ENCODE measurements around the gene INTU. TPM values are rescaled to one million over a fixed set of nuclear protein-coding genes. Genes with fewer than 3 reads are reported as not detected.

INTU gene
- total RNA-seq, 1 experiment from 2014 or later, result 2.0 TPM

- no peak for DNase-seq
- ChIA-PET CTCF (no interaction called here), POLR2A (no interaction called here)
- no TSS peak for BruUV-seq (replicated peaks)
- Mint-ChIP-seq H3K4me1 (ENCODE audit: low read depth, unreplicated experiment) (no peaks in the 10 kb centered on the region), H3K4me3 (ENCODE audit: unreplicated experiment) (no peak overlapping the region), H3K36me3 (ENCODE audit: insufficient read depth, unreplicated experiment) (no peaks in the 10 kb centered on the region), H3K9me3 (ENCODE audit: unreplicated experiment) (peaks cover 13% of the 10 kb centered on the region), H3K27ac (ENCODE audit: unreplicated experiment) (no peak overlapping the region), H3K27me3 (ENCODE audit: insufficient read depth, unreplicated experiment) (no peaks in the 10 kb centered on the region)
- Histone ChIP-seq H3K36me3 (ENCODE audit: control insufficient read depth, insufficient read depth, low read length) (no peaks in the 10 kb centered on the region), H3K4me3 (ENCODE audit: low read depth, low read length) (no peak overlapping the region), H3K4me1 (no peaks in the 10 kb centered on the region), H3K27me3 (replicated peaks; ENCODE audit: control insufficient read depth, insufficient read depth, low read length) (no peaks in the 10 kb centered on the region), H3K9me3 (peaks cover 5% of the 10 kb centered on the region; the same call in 1 of the 2 replicates)
- intact Hi-C loops (cut with micrococcal nuclease; ENCODE audit: unreplicated experiment), result no loop called here
- no peak for TF ChIP-seq CTCF (IDR thresholded peaks at IDR 0.05; ENCODE audit: insufficient read depth in 1 of 2, low read depth in 1 of 2, low read length in 1 of 2, severe bottlenecking in 1 of 2, unreplicated experiment in 1 of 2)
These were observed 66.0 kb downstream of the INTU start for GRCh38 chr4:127698789-127699200.

DNA sequence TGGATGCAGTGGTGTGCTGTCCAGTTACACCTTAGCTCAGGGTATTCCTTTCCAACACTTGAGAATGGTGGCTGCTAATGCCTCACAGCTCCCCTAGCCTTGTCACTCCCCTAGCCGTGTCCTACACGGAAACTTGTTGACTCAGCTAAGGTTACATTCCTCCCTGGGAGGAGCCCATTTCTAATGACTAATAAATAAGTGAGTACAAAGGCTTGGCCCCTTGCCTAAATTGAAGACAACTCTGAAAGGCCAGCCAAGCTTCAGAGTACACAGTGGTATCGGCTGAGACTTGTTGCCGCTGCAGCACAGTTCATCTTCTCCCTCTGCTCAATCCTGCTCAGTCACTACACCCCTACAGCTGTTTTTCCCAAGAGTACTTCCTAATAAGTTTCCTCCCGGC, 76.2 kb downstream of the INTU start:
- Histone ChIP-seq H3K4me3 (ENCODE audit: low read depth, low read length) (no peak overlapping the region), H3K27me3 (replicated peaks; ENCODE audit: control insufficient read depth, insufficient read depth, low read length) (no peaks in the 10 kb centered on the region), H3K36me3 (ENCODE audit: control insufficient read depth, insufficient read depth, low read length) (no peaks in the 10 kb centered on the region), H3K9me3 (no peaks in the 10 kb centered on the region), H3K4me1 (no peaks in the 10 kb centered on the region)
- TF ChIP-seq CTCF (IDR thresholded peaks at IDR 0.05; ENCODE audit: insufficient read depth in 1 of 2, low read depth in 1 of 2, low read length in 1 of 2, severe bottlenecking in 1 of 2, unreplicated experiment in 1 of 2), result no peak
- Mint-ChIP-seq H3K9me3 (ENCODE audit: unreplicated experiment) (no peaks in the 10 kb centered on the region), H3K4me1 (ENCODE audit: low read depth, unreplicated experiment) (peaks cover 6% of the 10 kb centered on the region), H3K36me3 (ENCODE audit: insufficient read depth, unreplicated experiment) (no peaks in the 10 kb centered on the region), H3K27me3 (ENCODE audit: insufficient read depth, unreplicated experiment) (no peaks in the 10 kb centered on the region), H3K27ac (ENCODE audit: unreplicated experiment) (no peak overlapping the region), H3K4me3 (ENCODE audit: unreplicated experiment) (no peak overlapping the region)
- CTCF ChIA-PET, result no interaction called here
- DNase-seq, result peak in 1 of 2 experiments; percentile 24
- POLR2A ChIA-PET, result no interaction called here
- no TSS peak for BruUV-seq (replicated peaks)
- intact Hi-C loops (cut with micrococcal nuclease; ENCODE audit: unreplicated experiment), result no loop called here

DNA sequence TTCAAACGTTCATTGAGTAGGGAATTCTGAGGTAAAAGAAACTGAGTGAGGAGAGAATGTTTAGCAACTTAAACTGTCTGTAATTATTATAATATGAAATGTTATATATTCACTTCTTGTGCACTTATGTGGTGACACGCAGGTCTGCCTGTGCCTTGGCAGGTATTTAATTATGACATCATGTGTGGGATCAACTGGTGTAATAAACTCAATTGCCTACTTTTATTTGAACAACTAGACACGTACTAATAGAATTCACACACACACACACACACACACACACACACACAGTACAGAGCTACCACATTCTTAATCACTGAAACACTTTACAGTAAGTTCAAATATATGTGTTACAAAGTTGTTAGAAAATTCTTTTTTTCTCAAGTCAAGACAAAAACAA, 76.7 kb downstream of the INTU start:
- no TSS peak for BruUV-seq (replicated peaks)
- ChIA-PET CTCF (no interaction called here), POLR2A (no interaction called here)
- peaks cover 6% of the 10 kb centered on the region for H3K4me1 Mint-ChIP-seq (ENCODE audit: low read depth, unreplicated experiment)
- no peak for TF ChIP-seq CTCF (IDR thresholded peaks at IDR 0.05; ENCODE audit: insufficient read depth in 1 of 2, low read depth in 1 of 2, low read length in 1 of 2, severe bottlenecking in 1 of 2, unreplicated experiment in 1 of 2)
- H3K27ac Mint-ChIP-seq (ENCODE audit: unreplicated experiment), result no peak overlapping the region
- Histone ChIP-seq H3K36me3 (ENCODE audit: control insufficient read depth, insufficient read depth, low read length) (no peaks in the 10 kb centered on the region), H3K4me3 (ENCODE audit: low read depth, low read length) (no peak overlapping the region), H3K27me3 (replicated peaks; ENCODE audit: control insufficient read depth, insufficient read depth, low read length) (no peaks in the 10 kb centered on the region), H3K9me3 (no peaks in the 10 kb centered on the region), H3K4me1 (no peaks in the 10 kb centered on the region)
- intact Hi-C loops (cut with micrococcal nuclease; ENCODE audit: unreplicated experiment), result no loop called here
- H3K27me3 Mint-ChIP-seq (ENCODE audit: insufficient read depth, unreplicated experiment), result no peaks in the 10 kb centered on the region
- no peak for DNase-seq
- no peak overlapping the region for H3K4me3 Mint-ChIP-seq (ENCODE audit: unreplicated experiment)
- H3K36me3 Mint-ChIP-seq (ENCODE audit: insufficient read depth, unreplicated experiment), result no peaks in the 10 kb centered on the region
- H3K9me3 Mint-ChIP-seq (ENCODE audit: unreplicated experiment), result no peaks in the 10 kb centered on the region

Measured in Caco-2 (cell line).